HG02759 (cell line): ENCODE results near the gene ANO3.

Experiments used
- ATAC-seq: cut with Tn5 transposase; IDR thresholded peaks from one replicate; pipeline ENCODE4 v1.9.1; 2021; ENCODE audit warnings: mild to moderate bottlenecking, moderate library complexity; ENCODE audit not compliant: unreplicated experiment

The ANO3 gene

DNA sequence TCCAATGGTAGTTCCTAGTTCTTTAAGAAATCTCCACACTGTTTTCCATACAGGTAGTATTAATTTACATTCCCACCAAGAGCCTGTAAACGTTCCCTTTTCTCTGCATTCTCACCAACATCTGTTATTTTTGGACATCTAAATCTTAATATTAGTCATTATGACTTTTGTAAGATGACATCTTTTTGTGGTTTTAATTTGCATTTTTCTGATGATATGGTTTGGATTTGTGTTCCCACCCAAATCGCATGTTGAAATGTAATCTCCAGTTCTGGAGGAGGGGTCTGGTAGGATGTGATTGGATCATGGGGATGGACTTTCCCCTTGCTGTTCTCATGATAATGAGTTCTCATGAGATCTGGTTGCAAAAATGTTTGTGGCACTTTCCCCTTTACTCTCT, 151.2 kb downstream of the ANO3 start:
- ATAC-seq, result no peak

DNA sequence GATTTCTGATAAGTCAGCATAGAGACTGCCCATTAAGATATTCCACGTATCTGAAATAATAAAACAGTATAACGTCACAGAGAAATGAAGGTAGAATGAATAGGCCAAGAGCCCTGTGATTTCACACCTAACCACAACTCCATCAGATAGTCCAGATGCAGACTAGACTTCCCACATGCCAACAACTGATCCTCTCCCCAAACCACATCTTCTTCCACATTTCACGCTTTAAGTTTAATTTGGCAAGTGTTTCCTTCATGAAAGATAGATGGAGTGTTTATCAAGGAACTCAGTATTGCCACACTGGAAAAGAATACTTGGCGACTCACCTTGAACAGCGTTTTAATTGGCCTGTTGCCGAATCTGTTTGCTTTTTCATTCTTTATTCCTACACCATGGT, 158.6 kb downstream of the ANO3 start:
- no peak for ATAC-seq

DNA sequence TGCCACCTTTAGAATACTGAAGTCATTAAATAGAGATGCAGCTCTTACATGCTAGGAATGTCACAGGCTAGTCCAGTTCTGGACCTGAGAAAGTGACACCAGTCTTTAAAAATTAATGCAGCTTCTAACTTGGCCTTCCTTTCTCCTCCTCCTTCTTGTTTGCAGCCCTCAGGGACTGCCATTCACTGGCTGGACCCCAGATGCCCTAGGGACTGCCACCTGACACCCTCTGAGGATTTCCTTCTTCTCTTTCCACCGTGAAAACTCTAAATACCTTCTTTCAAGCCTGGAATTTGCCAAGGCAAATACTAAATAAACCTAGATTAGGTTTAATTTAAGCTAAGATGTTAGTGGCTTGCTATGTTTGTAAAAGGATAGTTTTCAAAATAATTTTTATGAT, 161.7 kb downstream of the ANO3 start:
- ATAC-seq, result no peak

DNA sequence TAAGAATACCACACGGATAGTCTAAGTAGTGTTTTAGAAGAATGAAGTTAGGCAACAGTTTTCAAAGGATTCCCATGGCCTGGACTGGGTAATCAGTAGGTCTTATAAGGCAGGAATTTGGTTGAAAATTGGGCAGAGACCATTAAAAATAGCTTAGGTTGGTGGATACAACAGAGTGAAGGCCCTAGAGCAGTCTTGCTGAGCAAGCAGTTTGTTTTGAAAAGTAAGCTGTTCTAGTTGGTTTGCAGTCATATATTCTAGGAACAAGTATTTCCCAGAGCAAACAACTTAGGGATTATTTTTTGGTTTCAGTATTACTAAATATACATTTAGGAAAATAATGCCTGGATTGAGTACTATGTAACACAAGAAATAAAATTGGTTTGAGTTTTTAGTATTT, 175.3 kb downstream of the ANO3 start:
- no peak for ATAC-seq

DNA sequence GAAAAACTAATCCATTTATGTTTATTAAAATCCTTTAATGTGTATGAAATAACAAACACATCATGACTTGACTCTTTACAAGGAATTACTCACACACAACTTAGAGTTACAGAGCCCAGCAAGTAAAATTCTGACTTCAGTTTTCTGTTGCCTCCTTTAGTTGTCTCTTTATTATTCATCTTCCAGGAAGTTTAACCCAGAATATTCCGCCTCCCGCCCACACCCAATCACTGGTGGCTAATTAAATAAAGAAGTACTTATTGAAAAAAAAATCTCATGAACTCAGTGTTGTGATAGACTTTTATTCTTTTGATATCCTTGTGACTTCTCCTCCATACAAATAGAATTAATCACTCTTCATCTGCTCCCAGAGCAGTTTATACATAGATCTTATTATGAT, 178.2 kb downstream of the ANO3 start:
- ATAC-seq, result no peak

- no peak for ATAC-seq
Observed at GRCh38 chr11:26510756-26511155, 178.8 kb downstream of the ANO3 start.

DNA sequence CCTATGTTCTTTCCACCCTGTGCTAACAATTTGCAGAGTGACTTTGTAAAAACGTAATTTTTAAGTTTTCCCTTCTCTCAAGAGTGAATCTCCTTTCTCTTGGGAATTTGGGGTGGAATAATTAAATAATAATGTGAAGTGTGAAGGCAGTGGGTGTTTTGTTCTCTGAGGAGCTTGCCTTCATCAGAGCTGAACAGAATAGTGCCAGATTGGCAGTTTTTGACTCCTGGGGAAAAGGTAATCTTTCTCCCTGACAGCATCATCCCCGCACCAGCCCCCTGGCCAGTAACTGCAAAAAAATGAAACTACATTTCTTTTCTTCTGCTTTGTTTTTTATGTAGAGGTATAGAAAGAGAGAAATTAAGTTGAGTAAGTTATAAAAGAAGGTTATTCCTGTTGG, 180.3 kb downstream of the ANO3 start:
- no peak for ATAC-seq

DNA sequence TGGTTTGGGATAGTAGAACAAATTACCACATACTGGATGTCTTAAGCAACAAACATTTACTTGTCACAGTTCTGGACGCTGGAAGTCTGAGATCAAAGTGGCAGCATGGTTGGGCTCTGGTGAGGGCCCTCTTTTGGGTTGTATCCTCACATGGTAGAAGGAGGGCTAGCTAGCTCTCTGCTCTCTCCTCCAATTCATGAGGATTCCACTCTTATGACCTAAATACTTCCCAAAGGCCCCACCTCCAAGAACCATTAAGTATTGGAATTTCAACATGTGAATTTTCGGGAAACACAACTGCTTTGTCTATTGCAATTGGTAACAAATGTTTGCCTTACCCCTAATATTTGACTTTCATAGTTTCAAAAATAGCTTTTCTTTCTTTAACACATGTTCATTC, 187.5 kb downstream of the ANO3 start:
- ATAC-seq, result no peak

GRCh38 chr11:26522912-26523610, 191.1 kb downstream of the ANO3 start:
- no peak for ATAC-seq

DNA sequence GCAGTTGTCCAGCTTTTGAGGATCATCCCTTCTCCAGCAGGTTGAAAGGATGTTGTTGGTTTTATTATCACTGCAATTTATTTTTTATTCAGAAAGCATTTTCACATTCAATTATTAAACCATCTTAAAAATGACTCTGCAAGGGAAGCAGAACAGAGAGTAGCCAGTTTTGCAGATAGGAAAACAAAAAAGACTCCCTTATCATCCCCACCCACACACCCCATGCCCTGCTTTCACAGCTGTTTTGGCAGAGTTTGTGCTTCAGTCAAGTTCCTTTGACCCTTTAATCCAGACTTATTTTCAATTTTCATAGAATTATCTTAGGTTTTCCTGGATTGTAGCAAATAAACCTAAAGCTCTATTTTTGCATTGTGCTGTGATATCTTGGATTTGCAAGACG, 195.8 kb downstream of the ANO3 start:
- ATAC-seq, result no peak

DNA sequence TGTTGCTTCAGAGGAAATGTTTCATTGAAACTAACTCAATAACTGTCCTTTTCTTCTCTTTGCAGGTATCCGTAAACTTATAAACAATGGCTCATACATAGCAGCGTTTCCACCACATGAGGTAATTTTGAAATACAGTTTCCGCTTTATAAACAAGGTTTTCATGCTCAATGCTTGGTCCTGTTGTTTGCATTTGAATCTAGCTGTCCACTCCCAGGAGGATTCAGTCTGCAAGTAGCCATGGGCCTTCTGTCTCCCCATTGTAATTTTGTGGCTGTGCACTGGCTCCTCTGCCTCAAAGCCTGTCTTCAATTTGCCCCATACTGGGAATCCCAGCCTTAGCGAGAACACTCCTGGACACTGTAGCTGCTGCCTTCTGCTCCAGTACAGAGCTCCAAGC, 205.4 kb downstream of the ANO3 start:
- no peak for ATAC-seq

DNA sequence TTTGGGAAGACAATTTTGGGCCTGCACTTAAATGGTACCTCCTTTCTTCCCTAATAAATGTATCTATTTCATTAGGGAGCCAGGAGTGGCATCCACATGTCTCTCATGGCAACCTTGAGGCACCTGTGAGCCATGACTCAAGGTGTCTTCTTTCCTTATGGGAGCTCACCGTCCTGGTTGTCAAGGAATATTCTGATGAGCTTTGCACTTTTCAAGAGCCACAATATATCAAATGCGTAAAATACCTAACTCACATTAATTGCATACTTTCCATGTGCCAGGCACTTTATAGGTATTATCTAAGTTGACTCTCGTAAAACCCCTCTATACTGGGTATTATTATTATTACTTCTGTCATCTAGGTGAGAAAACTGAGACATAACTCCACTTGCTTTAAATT, 207.6 kb downstream of the ANO3 start:
- ATAC-seq, result no peak

DNA sequence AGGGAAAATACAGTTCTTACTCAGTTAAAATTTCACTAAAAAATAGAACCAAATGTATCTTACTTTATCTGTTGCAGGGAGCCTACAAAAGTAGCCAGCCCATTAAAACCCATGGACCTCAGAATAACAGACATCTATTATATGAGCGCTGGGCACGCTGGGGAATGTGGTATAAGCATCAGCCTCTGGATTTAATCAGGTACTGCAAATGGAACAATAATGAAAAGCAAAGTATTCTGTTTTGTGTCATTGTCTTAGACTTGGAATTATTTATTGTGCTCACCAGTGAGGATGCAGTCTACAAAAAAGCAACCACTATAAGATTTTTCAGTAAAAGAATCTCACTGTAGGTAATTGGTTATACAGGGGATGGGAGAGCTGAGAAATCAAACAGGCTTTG, 209.9 kb downstream of the ANO3 start:
- no peak for ATAC-seq

DNA sequence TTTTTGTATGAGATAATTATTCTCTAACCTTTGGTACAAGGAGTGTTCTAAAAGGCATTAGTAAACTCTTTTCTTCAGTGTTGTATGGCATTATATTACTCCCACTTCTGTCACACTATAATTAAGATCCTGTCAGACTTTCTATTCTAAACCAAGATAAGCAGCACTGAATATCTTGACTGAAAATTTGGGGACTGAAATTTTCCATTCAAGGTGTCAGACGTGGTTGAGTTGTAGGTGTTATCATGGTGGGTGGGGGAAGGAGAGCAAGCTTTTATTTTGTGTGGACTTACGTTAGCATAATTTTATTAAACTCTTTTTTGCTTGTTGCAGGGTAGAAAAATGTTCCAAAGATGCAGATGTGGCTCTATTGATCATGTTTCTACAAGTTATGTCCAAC, 217.2 kb downstream of the ANO3 start:
- no peak for ATAC-seq

DNA sequence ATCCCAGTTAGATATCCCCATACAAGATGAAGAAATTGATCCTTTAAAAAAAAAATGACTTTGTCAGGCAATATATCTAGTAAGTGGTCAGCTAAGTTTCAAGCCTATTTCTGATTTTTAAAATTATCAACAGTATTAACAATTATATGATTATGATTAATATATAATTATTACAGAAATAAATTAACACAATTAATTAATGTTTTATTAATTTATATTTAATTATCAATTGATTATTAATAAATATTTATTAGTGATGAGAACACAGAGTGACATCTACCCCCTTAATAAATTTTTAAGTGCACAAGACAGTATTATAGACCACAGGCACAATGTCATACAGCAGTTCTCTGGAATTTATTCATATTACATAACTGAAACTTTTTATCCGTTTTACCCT, 218.1 kb downstream of the ANO3 start:
- ATAC-seq, result no peak

DNA sequence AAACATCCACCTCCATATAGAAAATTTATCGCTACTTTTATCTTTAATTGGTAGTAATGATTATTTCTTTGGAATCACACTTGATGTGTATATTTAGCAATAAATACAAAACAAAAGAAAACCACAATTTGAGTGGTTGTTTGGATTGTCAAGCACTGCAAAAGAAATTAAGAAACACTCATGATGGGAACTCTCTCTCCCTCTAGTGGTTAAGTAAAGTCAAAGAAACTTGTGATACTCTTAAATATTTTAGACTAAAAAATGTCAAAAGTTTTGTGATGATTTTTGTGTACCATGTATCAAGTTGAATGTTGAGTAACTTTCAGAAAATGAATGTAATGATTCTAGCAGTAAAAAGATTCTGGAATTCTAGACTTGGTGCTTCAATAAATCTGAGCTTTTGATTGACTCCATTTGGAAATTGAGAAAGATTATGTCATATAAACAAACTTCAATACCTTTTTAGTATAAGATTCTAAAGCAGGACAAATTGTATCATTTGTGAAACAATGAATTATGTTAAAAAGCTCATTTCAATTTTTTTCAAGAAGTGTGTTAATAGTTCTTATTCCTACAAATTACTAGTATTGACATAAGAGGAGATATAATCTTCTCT, 219.4 kb downstream of the ANO3 start:
- ATAC-seq, result no peak

DNA sequence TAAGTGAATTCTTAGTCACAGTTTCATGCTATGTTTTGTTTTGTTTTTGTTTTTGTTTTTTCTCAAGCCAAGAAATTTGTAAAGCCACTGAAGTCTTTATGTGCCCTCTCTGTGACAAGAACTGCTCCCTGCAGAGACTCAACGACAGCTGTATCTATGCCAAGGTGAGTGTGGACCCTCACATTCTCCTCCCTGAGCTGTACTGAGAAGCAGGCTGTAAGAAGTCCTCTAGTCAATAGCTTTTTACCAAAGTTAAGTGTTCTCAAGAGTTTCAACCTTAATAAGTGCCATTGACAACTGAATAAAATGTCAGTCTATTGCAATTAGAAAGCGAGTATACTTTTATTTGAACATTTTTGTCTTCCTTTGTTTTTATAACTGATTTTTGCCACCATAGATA, 221.3 kb downstream of the ANO3 start:
- ATAC-seq, result no peak

GRCh38 chr11:26554455-26554854, 222.5 kb downstream of the ANO3 start:
- no peak for ATAC-seq

GRCh38 chr11:26556582-26556981, 224.7 kb downstream of the ANO3 start:
- ATAC-seq, result no peak

DNA sequence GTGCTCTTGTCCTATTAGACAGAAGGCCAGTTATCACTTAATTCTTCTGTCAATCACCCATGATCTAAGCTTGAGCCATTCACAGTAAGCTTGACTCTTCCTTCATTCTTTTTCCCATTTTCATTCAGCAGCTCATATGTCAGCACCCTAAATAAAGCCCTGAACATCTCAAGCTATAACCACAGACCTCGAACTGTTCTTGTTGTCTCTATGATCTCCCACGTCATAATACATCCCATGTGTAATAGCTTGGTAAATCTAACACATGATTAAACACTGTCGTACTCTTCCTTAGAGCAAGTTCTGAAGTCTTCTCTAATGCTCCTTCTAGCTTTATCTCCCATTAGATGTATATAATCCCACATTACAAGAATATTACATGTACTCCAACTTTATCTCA, 225.7 kb downstream of the ANO3 start:
- no peak for ATAC-seq

GRCh38 chr11:26558190-26558589, 226.3 kb downstream of the ANO3 start:
- ATAC-seq, result no peak

DNA sequence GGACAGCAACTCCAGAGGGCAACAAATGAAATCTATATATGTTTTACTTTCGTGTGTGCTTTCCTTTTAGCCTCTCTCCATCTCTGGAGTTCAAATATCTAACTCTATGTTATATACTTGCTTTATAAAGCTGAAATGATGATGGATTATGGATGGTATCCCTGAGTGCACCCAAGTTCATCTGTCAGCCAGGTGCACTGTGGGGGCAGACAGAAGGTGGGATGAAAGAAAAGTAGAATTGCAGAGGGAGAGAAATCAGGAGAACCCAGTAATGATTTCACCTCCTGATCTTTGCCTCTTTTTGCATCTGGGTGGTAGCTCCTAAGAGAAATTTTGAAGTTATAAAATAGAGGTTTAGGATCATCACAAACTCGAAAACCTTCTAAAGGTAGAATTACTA, 237.7 kb downstream of the ANO3 start:
- ATAC-seq, result no peak
